GM23338 (cell line): ENCODE measurements around the gene ZNF783.
A peak's percentile ranks its signal among the peaks of the same experiment; 100 is the strongest.

ENCODE experiments used
- CREB1 ChIP-seq: fragments of 250-450 bp; sonication (Bioruptor Pico); IDR thresholded peaks from 2 replicates; pipeline ENCODE4 v1.5.0; 2020; ENCODE audit warnings: low read depth, mild to moderate bottlenecking, moderate library complexity
- CTCF ChIP-seq, 2 experiments: fragments of 200-600 bp in 1 of 2; sonication (generic) in 1 of 2; conservative IDR thresholded peaks; 2 replicates each; pipeline versions ENCODE4 v1.5.1 to v1.6.1; 2016 to 2017; ENCODE audit warnings: antibody characterized with exemption in 2 of 2, low read depth in 2 of 2, mild to moderate bottlenecking in 2 of 2, moderate library complexity in 1 of 2
- EZH2 ChIP-seq: fragments of 200-600 bp; sonication (generic); IDR thresholded peaks from one replicate; pipeline ENCODE4 v1.8.0; 2017; ENCODE audit warnings: antibody characterized with exemption, mild to moderate bottlenecking, low read depth; ENCODE audit not compliant: unreplicated experiment
- EZH2phosphoT487 ChIP-seq: fragments of 200-600 bp; sonication (generic); IDR thresholded peaks from one replicate; pipeline ENCODE4 v1.8.1; 2018; ENCODE audit warnings: antibody characterized with exemption; ENCODE audit not compliant: unreplicated experiment
- JUNB ChIP-seq: IDR thresholded peaks from one replicate; pipeline ENCODE4 v1.6.1; 2016; ENCODE audit warnings: antibody characterized with exemption; ENCODE audit not compliant: unreplicated experiment
- POLR2AphosphoS5 ChIP-seq: IDR thresholded peaks from 2 replicates; pipeline ENCODE4 v1.6.1; 2016; ENCODE audit warnings: antibody characterized with exemption, low read depth
- REST ChIP-seq: IDR thresholded peaks from one replicate; pipeline ENCODE4 v1.6.1; 2018; ENCODE audit warnings: antibody characterized with exemption; ENCODE audit not compliant: unreplicated experiment
- ZNF331 ChIP-seq: fragments of 250-450 bp; sonication (Bioruptor Pico); IDR thresholded peaks from 2 replicates; pipeline ENCODE4 v1.5.0; 2020; ENCODE audit warnings: low read depth, mild to moderate bottlenecking, moderate library complexity

GRCh38 chr7:149292462-149292823 lies 30.4 kb downstream of the ZNF783 start:
- TF ChIP-seq EZH2 (no peak), CTCF (conservative IDR thresholded peaks at IDR 0.05; ENCODE audit: low read depth in 2 of 2) (peak in 1 of 2 experiments; percentile 34; a peak in 2 of 4 replicates), CREB1 (CRISPR knock-in tag) (no peak), POLR2AphosphoS5 (no peak), REST (no peak), ZNF331 (CRISPR knock-in tag) (no peak), EZH2phosphoT487 (no peak), JUNB (no peak)
